ENCODE results near the gene MAMLD1.

DNA sequence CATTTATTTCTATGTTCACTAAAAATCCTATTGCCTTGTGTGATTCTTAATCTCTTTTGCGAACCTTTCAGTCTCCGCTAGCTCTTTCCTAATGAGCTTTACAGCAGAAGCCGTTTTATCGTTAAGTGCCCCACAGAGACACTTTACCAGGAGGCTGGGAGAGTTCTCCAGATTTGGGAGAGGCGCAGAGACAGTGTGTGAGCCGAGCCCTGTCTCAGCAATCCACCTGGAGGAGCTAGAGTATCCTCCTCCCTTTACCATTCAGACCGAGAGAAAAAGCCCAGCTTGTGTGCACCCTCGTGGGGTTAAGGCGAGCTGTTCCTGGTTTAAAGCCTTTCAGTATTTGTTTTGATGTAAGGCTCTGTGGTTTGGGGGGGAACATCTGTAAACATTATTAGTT is 150.4 kb downstream of the MAMLD1 start:
- TF ChIP-seq, protein P1, sequence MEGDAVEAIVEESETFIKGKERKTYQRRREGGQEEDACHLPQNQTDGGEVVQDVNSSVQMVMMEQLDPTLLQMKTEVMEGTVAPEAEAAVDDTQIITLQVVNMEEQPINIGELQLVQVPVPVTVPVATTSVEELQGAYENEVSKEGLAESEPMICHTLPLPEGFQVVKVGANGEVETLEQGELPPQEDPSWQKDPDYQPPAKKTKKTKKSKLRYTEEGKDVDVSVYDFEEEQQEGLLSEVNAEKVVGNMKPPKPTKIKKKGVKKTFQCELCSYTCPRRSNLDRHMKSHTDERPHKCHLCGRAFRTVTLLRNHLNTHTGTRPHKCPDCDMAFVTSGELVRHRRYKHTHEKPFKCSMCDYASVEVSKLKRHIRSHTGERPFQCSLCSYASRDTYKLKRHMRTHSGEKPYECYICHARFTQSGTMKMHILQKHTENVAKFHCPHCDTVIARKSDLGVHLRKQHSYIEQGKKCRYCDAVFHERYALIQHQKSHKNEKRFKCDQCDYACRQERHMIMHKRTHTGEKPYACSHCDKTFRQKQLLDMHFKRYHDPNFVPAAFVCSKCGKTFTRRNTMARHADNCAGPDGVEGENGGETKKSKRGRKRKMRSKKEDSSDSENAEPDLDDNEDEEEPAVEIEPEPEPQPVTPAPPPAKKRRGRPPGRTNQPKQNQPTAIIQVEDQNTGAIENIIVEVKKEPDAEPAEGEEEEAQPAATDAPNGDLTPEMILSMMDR (IDR thresholded peaks at IDR 0.05; ENCODE audit: low read length), result no peak
- TF ChIP-seq EZH2 (IDR thresholded peaks at IDR 0.05; ENCODE audit: borderline replicate concordance, low read length), result no peak

Data from OCI-LY1 (cell line).